Liver (tissue), 3 donors: Measurements from ENCODE around the gene SKIL.
A peak's percentile ranks its signal among the peaks of the same experiment; 100 is the strongest.

Experiments used
- ATF3 ChIP-seq: IDR thresholded peaks from 2 replicates; pipeline ENCODE4 v1.6.1; 2016; ENCODE audit warnings: antibody characterized with exemption
- CTCF ChIP-seq: fragments of 150-350 bp; IDR thresholded peaks from 2 replicates; pipeline ENCODE4 v1.5.1; 2017; ENCODE audit warnings: improper control_type of control experiment, low read depth, low read length; ENCODE audit not compliant: missing input control
- EGR1 ChIP-seq, 2 donors: IDR thresholded peaks; 2 replicates each; pipeline ENCODE4 v1.6.1; 2016 to 2018; ENCODE audit warnings: antibody characterized with exemption in 2 of 2, low read depth in 2 of 2
- JUND ChIP-seq, 2 donors: IDR thresholded peaks; 2 replicates each; pipeline ENCODE4 v1.6.1; 2016; ENCODE audit warnings: antibody characterized with exemption in 2 of 2
- MAX ChIP-seq: IDR thresholded peaks from 2 replicates; pipeline ENCODE4 v1.6.1; 2016; ENCODE audit warnings: antibody characterized with exemption
- RAD21 ChIP-seq, 2 donors: IDR thresholded peaks; 2 replicates each; pipeline ENCODE4 v1.6.1; 2016; ENCODE audit warnings: antibody characterized with exemption in 2 of 2, mild to moderate bottlenecking in 2 of 2
- REST ChIP-seq: IDR thresholded peaks from 2 replicates; pipeline ENCODE4 v1.6.1; 2016; ENCODE audit warnings: antibody characterized with exemption, mild to moderate bottlenecking
- SP1 ChIP-seq: IDR thresholded peaks from 2 replicates; pipeline ENCODE4 v1.6.1; 2018; ENCODE audit warnings: antibody characterized with exemption, mild to moderate bottlenecking
- TAF1 ChIP-seq: conservative IDR thresholded peaks from 2 replicates; pipeline ENCODE4 v1.6.1; 2016; ENCODE audit warnings: antibody characterized with exemption, mild to moderate bottlenecking
- ZBTB33 ChIP-seq: IDR thresholded peaks from 2 replicates; pipeline ENCODE4 v1.6.1; 2016; ENCODE audit warnings: antibody characterized with exemption
- donor health status: healthy.
- donor health status: healthy.

GRCh38 chr3:170356596-170357175 is 829 bp upstream of the SKIL start:
- TF ChIP-seq SP1 (peak; percentile 74), CTCF (peak; percentile 11), REST (peak; percentile 29), EGR1 (IDR thresholded peaks at IDR 0.05; ENCODE audit: low read depth in 2 of 2) (peak in 1 of 2 donors; percentile 65), TAF1 (no peak), ZBTB33 (no peak), RAD21 (IDR thresholded peaks at IDR 0.05) (peak; percentile 24 to 43), MAX (no peak), ATF3 (no peak), JUND (IDR thresholded peaks at IDR 0.05) (peak in 1 of 2 donors; percentile 31)
